Measurements from ENCODE around the gene RNU6-1.

The RNU6-1 gene

DNA sequence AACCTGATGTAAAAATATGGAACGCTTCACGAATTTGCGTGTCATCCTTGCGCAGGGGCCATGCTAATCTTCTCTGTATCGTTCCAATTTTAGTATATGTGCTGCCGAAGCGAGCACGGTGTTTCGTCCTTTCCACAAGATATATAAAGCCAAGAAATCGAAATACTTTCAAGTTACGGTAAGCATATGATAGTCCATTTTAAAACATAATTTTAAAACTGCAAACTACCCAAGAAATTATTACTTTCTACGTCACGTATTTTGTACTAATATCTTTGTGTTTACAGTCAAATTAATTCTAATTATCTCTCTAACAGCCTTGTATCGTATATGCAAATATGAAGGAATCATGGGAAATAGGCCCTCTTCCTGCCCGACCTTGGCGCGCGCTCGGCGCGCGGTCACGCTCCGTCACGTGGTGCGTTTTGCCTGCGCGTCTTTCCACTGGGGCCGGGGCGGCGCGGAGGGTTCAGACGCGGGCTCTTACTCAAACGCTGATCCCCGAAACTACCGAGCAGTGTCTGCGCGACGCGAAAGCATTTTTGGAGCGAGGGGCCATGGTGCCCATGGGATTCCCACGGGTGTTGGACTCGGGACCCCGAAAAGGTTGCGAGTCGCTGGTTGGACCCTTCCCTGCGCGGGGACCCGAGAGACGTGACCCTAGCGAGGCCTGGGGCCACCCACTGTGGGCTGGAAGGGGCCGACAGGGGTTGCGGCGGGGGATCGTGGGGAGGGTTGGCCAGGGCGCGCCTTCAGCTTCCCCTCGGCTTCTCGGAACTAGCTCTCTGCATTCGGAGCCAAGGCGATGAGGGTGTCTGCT lies at the start of gene RNU6-1:
RNU6-1 (minus strand) TSS at position 117 of the 820 bp plus-strand sequence.
- FAIRE-seq = peak; percentile 91

DNA sequence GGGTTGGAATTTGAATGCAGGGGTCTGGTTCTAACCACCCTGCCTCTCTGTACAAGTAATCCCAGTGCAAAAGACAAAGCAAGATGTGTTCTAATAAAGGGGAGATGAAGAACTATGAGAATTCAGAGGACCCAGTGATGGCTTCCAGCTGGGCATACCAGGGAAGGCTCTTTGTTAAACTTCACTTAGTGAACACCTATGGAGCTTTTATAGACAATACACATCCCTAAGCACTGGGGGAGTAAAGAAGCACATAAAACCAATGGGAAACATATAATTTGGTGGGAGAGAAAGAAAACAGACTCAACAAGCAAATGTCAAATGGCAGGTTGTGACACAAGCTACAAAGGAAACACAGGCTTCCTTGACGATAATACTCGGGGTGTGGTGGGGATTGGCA lies 47.9 kb upstream of the RNU6-1 start:
- FAIRE-seq = no peak

DNA sequence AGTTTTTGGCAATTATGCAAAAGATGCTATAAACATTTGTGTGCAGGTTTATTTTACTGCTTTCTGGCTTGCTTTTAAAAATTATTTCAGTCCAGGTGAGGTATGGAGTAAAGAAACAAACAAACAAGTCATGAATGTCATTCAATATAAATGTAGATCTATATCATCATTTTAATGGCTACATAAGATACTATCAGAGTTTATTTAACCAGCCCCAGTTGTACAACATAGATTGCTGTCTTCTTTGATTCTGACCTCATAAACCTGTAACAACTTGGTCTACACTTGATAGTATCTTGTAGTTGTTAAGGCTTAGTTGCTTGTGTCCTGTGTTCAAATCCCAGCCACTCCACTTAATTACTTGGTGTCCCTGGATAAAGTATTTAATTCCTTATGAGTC lies 46.0 kb upstream of the RNU6-1 start:
- no peak for FAIRE-seq

DNA sequence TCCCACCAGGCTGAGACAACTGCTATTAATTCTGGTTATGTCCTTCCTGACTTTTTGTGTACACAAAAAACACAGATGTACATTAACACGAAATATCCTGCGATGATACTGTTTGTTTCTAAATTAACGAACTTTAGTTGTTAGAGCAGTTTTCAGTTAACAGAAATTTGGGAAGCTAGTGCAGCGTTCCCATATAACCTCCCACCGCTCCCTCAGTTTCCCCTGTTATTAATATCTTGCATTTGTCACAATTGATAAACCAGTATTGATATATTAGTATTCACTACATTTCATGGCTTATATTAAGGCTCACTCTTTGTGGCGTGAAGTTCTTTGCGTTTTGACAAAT lies 45.3 kb upstream of the RNU6-1 start:
- FAIRE-seq = no peak

DNA sequence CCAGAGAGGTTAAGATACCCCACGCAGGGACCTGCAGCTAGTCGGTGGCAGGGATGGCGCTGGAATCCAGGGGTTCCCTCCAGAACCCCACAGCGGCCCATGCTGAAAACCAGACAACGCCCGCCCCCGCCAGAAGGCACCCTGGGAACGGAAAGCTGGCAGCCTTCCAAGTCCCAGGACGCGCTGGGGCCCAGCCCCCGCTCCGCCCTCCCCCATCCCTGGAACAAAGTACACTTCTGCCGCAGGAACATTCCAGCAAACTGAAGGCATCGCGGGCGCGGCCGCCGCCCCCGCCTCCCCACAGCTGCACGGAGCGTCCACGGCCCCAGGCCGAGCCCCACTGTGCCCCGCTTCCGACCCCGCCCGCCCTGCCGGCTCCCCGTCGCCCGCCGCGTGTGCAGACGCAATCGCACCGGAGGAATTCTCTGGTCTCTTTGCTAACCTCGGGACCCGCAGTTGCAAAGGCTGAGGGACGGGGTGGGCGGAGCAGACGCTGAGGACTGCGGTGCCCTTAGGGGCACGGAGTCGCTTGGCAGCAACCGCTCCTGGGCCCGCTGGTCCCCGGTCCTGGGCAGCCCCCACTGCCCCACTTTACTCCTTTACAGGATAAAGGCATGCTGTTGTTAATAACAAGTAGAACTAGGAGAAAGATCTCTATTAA lies 44.8 kb upstream of the RNU6-1 start:
- no peak for FAIRE-seq

DNA sequence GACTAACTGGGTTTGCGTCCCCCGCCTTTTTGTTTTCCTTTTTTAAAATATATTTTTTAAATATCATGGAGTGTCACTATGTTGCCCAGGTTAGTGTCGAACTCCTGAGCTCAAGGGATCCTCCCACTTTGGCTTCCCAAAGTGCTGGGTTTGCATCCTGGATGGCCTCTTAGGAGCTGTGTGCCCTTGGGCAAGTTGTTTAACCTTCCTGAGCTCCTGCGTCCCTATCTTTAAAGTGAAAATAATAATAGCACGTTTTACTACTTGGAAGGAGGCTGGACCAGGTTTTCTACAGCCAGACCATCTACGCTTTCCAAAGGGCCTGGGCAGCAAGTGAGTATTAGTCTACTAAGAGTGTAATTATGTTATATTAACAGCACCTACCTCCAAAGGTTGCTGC lies 44.2 kb upstream of the RNU6-1 start:
- FAIRE-seq = no peak

DNA sequence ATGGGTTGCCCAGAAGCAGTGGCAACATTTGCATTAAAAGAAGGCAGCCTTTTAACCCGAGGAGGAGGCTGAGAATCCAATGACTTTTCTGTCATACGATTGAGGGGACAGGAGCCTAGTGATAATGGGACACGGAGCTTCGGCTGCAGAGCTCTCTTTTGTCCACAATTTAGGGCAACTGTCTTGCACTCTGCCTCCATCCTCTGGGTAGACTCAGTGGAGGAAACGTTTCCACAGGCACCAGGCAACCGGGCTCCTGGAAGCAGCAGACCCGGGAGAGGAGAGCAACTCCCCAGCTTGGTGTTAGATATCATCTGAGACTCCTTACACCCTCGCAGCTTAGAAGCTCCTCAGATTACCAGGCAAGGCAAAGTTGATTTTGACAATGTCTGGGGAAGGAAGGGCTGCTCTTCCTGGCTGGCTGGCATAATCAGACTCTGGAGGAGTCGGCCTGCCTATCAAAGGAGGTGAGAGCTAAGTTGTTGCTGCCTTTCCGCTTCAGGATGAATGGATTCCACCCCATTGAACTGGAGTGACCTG lies 43.5 kb upstream of the RNU6-1 start:
- no peak for FAIRE-seq

DNA sequence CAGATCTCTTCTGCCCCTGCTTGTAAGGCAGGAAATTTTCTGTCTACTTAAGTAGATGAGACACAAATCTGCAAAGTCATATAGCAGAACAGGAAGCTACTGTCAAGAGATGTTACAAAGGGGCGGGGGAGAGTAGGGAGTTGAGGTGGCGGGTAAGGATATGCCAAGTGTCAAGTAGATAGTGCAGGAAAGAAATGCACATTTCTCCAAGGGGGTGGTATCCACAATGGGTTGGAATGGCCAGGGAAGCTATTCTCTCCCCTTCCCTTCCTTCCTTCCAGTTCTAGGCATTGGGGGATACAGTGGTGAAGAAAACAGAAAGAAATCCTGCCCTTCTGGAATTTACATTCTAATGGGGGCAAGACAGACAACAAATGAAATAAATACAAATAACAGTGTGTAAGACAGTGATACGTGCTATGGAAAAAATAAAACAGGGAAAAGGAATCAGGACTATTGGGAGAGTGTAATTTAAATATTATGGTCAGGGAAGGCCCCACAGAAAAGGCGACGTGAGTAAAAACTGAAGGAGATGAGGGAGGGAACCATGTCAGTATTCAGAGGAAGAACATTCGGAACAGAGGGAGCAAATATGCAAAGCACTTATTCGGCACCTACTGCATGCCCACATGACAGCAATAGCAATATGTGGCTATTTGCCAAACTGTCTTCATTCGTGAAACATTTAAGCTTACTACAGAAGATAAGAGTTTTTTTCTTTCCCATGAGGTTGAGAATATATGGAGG lies 42.8 kb upstream of the RNU6-1 start:
- no peak for FAIRE-seq

DNA sequence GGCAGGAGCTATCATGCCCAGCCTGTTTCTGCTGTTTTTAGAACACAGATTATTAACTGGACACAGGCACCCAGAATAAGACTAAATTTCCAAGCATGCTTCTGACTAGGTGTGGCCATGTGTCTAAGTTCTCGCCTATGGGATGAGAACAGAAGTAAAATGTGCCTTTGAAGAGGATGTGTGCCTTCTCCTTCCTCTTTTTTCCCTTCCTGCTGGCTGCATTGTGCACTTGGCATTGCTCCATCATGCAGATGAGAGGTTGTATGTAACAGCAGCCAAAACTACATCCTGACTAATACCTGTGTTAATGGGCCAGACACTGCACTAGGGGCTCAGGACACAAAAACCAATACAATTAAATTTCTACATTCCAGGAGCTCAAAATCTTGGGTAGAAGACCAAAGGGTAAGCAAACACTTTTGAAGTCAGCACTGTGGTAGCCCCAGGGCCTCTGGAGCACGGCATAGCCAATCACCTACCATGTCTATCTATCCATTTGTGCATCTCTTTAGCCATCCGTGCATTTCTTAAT lies 40.9 kb upstream of the RNU6-1 start:
- FAIRE-seq = no peak

DNA sequence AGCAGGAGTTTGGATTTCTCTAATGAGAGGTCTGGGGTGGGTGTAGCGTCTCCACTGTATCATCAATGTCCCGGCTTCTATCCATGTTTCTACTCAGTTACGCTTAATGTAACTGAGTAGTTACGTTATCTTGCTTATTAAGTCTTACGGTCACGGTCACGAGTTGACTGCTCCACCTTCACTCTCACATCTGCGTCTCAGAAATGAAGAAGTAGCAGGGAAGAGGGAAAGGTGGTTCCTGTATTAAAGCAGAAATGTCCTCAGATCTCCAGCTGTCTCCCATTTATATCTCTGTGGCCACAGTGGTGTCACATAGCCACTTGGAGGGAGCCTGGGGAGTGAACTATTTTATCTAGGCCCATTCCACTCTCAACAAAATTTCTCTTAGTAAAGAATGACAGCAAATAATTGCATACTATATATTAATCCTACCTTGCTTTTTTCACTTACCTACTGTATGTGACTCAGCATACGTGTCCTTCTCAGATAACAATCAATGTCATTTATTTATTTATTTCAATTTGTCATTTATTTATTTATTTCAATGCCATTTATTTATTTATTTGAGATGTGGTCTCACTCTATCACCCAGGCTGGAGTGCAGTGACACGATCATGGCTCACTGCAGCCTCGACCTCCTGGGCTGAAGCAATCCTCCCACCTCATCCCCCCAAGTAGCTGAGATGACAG lies 39.7 kb upstream of the RNU6-1 start:
- FAIRE-seq = no peak

DNA sequence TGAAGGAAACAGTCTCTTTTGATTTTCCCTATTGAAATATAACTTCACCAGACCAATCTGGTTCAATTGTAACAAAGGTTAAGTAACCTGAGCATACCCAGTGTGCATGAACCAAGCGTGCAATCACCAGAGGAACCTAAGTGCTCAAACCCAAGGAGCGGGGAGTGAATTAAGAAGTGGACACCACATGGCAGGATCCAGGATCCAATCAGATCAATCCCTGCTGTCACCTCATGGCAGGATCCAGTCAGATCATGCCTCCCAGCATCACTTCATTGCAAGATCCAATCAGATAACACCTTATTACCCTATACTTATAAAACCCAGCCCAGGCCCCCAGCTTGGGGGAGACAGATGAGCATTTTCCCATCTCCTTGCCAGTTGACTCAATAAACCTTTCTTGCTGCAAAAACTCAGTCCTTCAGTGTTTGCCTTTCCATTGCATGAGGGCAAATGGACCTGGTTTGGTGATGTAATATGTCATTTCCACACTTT lies 38.9 kb upstream of the RNU6-1 start:
- no peak for FAIRE-seq

DNA sequence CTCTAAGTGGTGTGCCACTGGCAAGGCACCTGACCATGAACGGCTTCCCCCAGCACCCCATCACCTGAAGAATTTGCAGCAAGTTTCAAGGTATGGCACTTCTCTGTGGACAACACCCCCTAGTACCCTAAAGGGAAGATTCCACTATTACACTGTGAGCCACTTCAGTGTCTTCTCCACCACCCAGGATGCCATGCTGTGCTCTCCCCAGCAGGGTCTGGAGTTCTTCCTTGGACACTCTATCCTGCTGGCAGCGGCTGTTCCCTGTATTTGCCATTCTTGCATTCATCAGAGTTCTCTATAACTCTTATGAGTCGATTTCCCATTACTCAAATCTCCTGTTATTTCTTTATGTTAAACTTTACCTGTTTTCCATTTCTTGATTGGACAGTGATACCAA lies 33.9 kb upstream of the RNU6-1 start:
- FAIRE-seq = no peak

DNA sequence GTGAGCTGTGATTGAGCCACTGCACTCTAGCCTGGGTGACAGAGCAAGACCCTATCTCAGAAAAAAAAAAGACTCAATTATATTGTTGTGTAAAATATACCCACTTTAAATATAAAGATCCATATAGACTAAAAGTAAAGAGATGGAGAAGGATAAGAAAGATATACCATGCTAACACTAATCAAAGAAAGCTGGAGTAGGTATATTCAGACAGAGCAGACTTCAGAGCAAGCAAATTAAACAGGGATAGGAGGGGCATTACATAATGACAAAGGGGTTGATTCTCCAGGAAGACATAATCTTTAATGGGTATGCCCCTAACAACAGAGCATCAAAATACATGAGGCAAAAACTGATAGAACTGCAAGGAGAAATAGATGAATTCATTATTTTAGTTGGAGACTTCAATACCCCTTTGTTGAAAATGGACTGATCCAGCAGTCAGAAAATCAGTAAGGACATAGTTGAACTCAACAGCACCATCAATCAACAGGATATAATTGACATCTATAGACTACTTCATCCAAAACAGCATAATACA lies 31.1 kb upstream of the RNU6-1 start:
- FAIRE-seq = no peak

DNA sequence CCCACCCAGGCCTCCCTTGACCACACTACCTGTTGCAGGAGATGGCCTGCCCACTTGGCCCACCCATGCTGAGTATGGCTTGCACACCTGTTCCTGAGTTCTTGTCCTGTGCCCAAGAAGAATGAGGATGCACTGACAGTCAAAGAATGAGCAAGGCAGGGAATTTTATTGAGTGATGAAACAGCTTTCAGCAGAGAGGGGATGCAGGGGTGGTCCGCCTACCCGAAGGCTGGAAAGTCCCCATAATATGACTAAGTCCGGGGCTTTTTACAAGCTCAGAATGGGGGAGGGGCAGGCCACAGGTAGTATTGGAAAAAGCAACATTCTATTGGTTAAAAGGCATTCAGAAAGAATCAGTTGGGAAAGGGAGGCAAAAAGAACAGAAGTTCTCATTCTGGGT lies 29.9 kb upstream of the RNU6-1 start:
- FAIRE-seq = no peak

DNA sequence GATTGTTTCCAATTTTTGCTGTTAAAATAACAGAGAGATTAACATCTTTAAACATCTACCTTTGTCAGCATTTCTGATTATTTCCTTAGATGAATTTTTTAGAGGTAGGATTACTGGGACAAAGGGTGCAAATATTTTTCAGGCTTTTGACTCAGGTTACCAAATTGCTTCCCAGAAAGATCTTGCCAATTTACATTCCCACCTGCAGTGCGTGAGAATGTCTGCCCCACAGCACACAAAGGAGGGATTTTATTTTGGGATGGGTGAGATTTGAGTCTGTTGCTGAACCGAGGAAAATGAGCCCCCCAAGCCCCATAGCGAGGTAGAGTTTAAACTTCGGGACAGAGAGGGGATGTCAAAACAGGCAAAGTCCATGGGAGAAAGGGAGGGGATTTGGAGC lies 25.9 kb upstream of the RNU6-1 start:
- no peak for FAIRE-seq

DNA sequence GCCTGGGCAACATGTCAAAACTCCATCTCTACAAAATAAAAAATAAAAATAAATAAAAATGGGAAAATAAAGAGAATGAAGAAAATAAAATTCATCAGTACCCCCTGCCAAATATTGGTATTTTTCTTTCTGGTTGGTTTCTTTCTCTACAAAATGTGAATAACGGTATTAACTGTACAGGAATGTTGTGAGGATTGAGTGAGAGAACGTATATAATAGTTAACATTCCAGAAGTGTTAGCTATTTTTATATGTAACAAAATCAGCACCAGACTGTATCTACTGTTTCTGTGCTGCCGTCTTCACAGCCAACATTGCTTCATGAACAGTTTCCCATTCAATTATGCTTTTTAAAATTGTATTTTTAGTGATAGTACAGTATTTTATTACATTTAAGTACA lies 25.5 kb upstream of the RNU6-1 start:
- FAIRE-seq = no peak

DNA sequence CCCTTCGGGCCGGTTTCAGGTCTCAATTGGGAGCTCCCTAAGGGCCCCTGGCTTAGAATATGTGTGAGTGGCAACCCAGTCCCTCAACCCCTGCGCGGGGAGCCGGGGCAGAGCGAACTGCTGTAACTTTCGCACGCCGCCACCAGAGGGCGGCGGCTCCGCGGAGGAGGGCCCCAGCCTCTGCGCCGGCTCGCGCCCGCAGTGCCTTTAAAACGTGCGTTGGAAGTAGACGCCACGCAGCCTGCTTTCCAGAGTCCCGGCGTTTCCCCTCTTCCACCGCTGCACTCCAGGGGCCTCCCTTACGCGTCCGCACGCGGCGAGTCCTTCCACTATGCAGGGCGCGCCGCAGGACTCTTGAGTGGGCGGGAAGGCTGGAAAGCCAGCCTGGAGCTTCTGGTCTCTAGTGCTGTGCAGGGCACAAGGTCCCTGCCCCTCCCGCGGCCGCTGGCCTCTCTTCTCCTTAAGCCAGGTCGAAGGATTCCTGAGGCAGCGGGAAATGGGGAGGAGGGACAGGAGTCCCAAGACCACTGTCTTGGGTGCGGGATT lies 23.7 kb upstream of the RNU6-1 start:
- FAIRE-seq = no peak

DNA sequence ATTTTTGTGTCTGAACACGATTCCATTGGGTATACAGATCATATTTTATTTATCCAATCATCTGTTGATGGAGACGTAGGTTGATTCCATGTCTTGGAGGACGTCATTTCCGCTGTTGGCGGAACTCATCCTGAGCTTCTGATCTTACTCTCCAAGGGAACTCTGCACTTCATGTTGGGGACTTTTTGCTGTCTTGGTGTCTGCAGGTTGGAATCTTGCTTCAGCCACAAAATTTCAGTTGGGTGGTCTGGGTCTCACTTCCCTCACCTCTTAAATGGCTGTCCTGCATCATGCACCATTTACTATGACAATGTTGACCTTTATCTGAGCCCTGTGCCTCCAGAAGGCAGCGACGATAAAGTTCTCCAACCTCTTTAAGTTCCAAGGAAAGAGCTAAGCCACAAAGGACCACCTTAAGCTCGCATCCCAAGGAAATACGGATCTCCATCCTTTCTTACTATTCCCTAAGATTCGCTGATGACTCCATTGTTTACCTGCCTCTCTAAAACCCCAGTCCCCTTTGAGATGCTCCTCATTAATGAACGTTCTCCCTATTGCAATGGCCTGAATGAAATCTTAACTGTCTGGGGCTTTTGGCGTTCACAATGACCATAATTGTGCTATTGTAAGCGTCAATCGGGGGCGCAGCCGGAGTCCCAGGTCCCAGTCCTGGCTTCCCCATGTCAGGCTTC lies 23.1 kb upstream of the RNU6-1 start:
- no peak for FAIRE-seq

DNA sequence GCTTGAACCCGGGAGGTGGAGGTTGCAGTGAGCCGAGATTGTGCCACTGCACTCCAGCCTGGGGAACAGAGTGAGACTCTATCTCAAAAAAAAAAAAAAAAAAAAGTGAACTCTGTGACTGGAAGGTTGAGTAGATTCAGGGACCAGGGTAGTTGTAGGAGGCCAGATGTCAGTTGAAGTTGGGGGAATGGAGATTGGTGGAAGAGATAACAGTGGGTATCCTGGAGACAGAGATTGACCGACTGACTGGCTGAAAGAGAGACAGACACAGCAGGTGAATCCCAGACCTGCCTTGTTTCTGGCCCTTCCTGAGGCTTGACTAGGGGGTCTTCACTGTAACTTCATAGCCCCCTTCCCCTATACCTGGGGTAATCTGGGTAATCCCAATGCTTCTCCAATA lies 22.1 kb upstream of the RNU6-1 start:
- no peak for FAIRE-seq

DNA sequence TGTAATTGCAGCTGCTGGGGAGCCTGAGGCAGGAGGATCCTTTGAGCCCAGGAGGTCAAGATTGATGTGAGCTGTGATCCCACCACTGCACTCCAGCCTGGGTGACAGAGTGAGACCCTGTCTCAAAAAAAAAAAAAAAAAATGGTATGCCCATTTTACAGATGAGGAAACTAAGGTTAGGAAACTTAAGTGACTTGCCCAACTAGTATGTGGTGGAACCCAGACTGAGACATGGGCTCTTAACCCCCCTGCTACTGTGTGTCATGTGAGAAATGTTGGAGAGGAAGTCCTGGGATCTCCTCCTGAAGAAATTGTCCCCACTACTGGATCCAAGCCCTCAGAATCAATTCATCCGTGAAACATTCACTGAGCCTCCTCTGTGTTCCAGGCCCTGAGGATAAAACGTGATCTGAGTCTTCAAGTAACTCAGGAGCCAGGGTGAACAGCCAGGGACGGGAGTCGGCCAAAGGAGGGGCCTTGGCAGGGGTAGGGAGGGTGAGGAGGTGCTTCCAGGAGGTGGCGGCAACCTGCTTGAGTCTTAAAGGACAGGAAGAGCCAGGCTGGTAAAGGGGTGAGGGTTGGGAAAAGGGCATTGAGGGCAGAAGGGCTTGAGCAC lies 19.6 kb upstream of the RNU6-1 start:
- FAIRE-seq = no peak

DNA sequence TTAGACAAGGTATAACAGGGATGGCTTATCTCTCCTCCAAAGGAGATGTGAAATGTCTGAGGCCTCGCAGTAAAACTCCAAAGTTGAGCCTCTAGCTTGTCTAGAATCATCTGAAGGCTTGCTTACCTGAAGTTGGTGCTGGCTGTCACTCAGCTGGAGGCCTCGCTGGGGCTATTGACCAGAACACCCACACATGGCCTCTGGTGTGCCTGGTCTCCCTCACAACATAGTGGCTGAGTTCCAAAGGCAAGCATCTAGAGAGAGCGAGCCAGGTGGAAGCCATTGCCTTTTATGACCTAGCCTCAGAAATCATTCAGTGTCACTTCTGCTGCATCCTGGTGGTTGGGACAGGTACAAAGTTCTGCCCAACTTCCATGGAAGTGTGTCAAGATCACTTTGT lies 17.4 kb upstream of the RNU6-1 start:
- no peak for FAIRE-seq

All from endometrium (tissue), 2 donors.